Activated CD4-positive, alpha-beta T cell treated with anti-CD3 and anti-CD28 coated beads, Interleukin-2, amount 50 U/mL, for 1 hour (primary cell): ENCODE data around the gene CMTM2.
"Not testable (repeated sequence)": the region's sequence is repeated elsewhere in the genome, so short reads cannot be mapped to it uniquely, and the experiment has no call there.

Experiments
- DNase-seq: peaks from one replicate; pipeline ENCODE4 v3.0.0-alpha.2; 2020

Gene CMTM2

GRCh38 chr16:66610111-66610820 is 31.0 kb downstream of the CMTM2 start:
- DNase-seq: no peak

- not testable (repeated sequence) for DNase-seq
These were observed 32.6 kb downstream of the CMTM2 start for GRCh38 chr16:66611911-66612310.

- DNase-seq: no peak
These were observed 33.2 kb downstream of the CMTM2 start for GRCh38 chr16:66612422-66612821.

DNA sequence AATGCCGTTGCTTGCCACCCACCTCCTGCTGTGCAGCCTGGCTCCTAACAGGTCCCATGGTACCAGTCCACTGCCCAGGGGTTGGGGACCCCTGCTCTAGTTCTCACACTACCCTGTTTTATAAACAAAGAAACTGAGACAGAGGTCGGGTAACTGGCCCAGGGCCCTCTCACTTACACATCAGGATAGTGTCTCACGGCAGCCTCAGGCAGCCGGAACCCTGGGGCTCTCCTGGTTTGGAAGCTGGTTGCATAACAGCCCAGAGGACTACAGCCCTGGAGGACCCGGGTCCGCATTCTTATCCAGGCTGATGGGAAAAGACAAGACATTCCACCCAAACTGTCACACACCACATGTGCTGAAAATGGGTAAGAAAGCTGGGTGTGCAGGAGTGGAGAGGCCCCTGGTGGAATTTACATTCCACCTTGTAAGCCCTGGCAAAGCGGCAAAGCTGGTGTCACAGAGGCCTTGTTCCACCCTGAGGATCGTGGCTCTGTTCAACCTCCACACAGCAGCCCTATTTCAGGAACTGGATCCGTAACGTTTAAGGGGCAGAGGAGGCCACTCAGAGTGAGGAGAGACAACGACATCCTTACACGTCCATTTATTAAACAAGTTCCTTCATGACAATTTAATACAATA is 35.0 kb downstream of the CMTM2 start:
- DNase-seq: no peak

- DNase-seq: no peak
These were observed 36.9 kb downstream of the CMTM2 start for GRCh38 chr16:66616169-66616568.

- no peak for DNase-seq
These were observed 37.3 kb downstream of the CMTM2 start for GRCh38 chr16:66616592-66616991.

GRCh38 chr16:66617010-66617434 is 37.8 kb downstream of the CMTM2 start:
- no peak for DNase-seq

DNA sequence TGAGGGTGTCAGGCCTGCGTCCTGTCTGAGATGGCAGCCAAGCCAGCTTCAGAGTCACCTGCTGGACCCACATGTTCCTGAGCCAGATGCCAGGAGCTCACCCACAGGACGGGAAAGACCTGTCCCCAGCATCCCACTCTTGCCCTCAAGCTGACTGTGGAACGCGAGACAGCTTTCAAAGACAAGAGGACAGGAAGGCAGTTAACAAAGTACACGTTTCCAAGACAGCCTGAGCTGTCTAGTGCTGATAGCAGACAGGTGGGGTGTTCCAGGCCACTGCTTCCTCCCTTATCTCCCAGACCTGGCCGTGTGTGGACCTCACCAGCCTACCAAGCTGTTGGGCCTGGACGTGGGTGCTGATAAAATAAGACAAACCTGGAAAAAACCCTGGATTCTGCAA is 38.5 kb downstream of the CMTM2 start:
- DNase-seq: no peak

DNA sequence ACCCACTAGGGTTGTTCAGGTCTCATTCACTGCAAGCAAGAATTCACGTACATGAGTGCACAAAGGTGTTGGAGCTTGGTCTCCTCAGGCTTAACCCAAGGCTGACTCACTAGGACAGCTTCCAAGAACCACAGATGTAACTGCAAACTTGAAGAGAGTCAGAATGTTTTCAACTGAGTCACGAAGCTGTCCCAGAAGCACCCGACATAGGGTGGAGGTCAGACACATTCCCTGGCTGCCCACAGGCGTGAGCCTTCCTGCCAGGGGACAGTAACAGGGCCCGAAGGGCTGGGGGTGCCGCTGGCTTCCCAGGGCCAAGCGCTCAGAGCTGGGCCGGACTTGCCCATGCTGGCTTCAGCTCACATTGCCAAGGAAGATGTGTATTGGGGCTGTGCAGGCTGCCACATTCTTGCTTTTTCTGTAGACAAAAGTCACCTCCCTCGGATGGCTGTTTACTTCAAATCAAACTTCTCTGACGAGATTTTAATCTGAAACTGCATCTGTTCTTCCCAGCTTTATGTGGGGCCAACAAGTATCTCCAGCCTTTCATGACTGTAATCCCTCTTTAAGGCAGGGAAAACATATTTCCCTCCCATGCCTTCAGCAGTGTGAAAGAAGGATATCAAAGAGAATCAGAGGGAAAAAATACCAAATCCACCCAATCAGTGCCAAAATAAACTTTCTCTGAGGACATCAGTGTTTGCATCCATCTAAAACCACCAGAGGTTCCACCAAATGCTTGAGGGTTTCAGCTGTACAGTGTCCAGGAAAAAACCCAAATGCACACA is 39.5 kb downstream of the CMTM2 start:
- DNase-seq: no peak

GRCh38 chr16:66619534-66620428 is 40.5 kb downstream of the CMTM2 start:
- DNase-seq: no peak

GRCh38 chr16:66620429-66620795 is 41.1 kb downstream of the CMTM2 start:
- no peak for DNase-seq

GRCh38 chr16:66621973-66622372 is 42.7 kb downstream of the CMTM2 start:
- no peak for DNase-seq

GRCh38 chr16:66622863-66623262 is 43.6 kb downstream of the CMTM2 start:
- DNase-seq: no peak

DNA sequence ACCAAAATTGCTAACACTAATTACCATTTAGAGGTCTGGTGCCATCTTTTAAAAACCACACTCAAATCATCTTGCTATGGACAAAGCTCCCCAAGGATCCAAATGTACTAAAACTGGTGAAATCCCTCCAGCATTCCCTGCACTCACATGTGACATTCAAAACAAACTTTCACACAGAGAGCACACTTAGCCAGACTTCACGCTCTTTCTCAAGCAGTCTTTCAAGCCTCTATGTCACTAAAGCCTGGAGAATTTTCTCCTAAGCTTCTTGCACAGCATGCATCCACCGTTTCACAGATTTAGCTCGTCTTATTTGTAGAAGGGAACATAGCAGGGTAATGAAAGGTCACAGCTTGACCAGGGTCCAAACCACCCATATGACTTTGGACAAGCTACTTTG is 44.5 kb downstream of the CMTM2 start:
- DNase-seq: no peak

DNA sequence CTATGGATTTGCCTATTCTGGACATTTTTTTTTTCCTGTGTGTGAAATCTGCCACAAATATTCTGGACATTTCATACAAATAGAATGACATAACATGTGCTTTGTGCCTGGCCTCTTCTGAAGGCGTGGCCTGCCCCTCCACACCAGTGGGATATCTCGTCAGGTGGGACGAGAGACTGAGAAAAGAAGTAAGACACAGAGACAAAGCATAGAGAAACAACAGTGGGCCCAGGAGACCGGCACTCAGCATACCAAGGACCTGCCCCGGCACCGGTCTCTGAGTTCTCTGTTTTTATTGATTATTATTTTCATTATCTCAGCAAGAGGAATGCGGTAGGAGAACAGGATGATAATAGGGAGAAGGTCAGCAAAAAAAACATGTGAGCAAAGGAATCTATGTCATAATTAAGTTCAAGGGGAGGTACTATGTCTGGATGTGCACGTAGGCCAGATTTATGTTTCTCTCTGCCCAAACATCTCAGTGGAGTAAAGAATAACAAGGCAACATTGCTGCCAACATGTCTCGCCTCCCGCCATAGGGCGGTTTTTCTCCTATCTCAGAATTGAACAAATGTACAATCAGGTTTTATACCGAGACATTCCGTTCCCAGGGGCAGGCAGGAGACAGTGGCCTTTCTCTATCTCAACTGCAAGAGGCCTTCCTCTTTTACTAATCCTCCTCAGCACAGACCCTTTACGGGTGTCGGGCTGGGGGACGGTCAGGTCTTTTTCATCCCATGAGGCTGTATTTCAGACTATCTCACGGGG is 48.5 kb downstream of the CMTM2 start:
- DNase-seq: not testable (repeated sequence)

DNA sequence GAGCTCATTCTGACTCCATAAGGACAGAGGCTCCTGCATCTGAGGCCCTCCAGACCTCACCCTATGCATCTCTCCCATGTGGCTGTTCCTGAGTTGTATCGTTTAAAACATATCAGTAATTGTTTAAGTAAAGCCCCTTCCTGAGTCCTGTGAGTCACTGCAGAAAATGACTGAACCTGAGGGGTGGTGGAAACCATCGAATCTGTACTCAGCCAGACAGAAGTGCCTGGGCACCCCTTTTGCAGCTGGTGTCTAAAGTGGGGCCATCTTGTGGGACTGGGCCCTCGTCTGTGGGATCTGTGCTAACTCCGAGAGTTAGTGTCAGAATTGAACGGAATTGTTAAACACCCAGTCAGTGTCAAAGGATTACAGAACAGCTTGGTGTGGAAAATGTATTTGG is 50.6 kb downstream of the CMTM2 start:
- DNase-seq: no peak

GRCh38 chr16:66630561-66631260 is 51.4 kb downstream of the CMTM2 start:
- not testable (repeated sequence) for DNase-seq

DNA sequence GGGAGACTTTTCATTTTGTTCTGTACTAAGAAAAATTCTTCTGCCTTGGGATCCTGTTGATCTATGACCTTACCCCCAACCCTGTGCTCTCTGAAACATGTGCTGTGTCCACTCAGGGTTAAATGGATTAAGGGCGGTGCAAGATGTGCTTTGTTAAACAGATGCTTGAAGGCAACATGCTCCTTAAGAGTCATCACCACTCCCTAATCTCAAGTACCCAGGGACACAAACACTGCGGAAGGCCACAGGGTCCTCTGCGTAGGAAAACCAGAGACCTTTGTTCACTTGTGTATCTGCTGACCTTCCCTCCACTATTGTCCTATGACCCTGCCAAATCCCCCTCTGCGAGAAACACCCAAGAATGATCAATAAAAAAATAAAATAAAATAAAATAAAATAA is 52.3 kb downstream of the CMTM2 start:
- DNase-seq: not testable (repeated sequence)

DNA sequence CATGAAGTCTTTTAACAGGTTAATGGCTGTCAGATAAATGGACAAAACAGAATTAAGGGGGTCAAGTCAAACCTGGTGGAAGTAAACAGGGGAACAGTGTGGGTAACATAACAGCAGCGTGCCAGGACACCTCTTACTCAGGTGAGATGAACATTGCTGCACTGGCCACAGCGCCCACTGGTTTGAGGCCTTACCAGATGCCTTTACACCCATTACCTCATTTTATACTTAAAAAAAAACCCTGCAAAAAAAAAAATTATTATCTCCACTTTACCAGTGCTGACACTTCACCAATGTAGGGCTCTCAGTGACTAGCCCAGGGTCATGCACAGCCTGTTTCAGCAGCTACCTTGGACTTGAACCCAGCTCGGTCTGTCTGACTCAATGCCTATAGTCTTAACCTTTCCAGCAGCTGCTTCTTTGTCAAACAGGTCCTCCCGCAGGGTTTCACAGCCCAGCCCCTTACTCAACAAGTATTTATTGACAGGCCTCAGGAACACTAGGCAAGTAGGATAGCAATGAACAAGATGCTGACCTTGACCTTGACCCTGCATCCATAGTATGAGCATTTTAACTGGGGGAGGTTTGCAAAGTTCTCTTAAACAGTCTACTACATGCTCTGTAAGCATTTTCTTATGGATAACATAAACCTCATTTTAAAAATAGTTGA is 55.4 kb downstream of the CMTM2 start:
- no peak for DNase-seq

DNA sequence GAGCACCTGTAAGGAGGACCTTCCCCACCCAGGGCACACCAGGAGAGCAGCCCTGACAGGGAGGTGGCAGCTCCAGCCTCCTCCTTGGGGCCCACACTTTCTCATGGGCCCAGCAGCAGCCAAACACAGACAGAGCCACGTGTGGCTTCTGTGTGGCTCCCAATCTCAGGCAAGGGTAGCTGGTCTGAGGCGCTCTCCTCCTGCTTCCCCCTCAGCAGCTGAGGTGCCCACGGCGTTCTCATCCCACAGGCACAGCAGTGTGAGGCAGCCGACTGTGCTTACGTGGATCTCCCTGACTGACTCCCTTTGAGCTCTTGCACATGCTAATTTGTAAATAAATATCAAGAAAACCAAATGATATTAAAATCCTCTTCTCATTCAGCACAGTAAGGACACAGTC is 56.1 kb downstream of the CMTM2 start:
- no peak for DNase-seq

DNA sequence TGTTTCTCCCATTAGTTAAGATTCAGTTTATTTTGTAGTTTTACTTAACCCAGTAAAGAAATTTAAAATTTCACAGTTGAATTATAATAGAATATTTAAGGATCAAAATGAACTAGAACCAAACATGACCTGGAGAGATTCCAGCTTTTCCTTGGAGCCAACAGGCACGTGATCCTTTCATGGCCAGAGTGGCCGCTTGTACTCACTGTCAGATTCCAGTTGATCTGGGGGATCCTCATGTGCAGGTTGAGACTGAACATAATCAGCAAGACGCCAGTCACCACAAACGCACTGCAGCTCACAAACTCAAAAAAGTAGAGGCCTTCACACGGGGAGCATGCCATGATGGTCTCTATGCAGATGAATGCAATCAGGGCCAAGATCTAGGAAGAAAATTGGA is 56.9 kb downstream of the CMTM2 start:
- no peak for DNase-seq
